ENCODE results near the gene SLC38A2.

GRCh38 chr12:46358791-46359666 is 13.5 kb downstream of the SLC38A2 start:
- TF ChIP-seq CTCF (conservative IDR thresholded peaks at IDR 0.05; ENCODE audit: low read depth in 2 of 2) (no peak), JUNB (IDR thresholded peaks at IDR 0.05; ENCODE audit: unreplicated experiment) (no peak), REST (IDR thresholded peaks at IDR 0.05; ENCODE audit: unreplicated experiment) (no peak), POLR2AphosphoS5 (IDR thresholded peaks at IDR 0.05; ENCODE audit: low read depth) (peak; percentile 25), STAT1 (IDR thresholded peaks at IDR 0.05; ENCODE audit: unreplicated experiment) (no peak), EZH2 (IDR thresholded peaks at IDR 0.05; ENCODE audit: low read depth, unreplicated experiment) (no peak), CREB1 (CRISPR knock-in tag; IDR thresholded peaks at IDR 0.05; ENCODE audit: low read depth) (no peak), ETS1 (IDR thresholded peaks at IDR 0.05) (no peak), EZH2phosphoT487 (IDR thresholded peaks at IDR 0.05; ENCODE audit: unreplicated experiment) (no peak), NANOG (IDR thresholded peaks at IDR 0.05; ENCODE audit: borderline replicate concordance) (no peak), ZNF114 (CRISPR knock-in tag; IDR thresholded peaks at IDR 0.05) (no peak), ZNF331 (CRISPR knock-in tag; IDR thresholded peaks at IDR 0.05; ENCODE audit: low read depth) (no peak)

Measured in GM23338 (cell line).